Activated naive CD4-positive, alpha-beta T cell treated with anti-CD3 and anti-CD28 coated beads, Interleukin-2, amount 50 U/mL, for 24 hours (primary cell): Measurements from ENCODE around the gene RFWD3.

Experiments
- H3K27ac Mint-ChIP-seq: one replicate; pipeline ENCODE4 v1.8.0; 2021; ENCODE audit warnings: mild to moderate bottlenecking, mixed read lengths
- H3K27me3 Mint-ChIP-seq: one replicate; pipeline ENCODE4 v1.8.0; 2021; ENCODE audit warnings: mixed read lengths
- H3K36me3 Mint-ChIP-seq: one replicate; pipeline ENCODE4 v1.8.0; 2021; ENCODE audit warnings: mixed read lengths
- H3K4me1 Mint-ChIP-seq: one replicate; pipeline ENCODE4 v1.8.0; 2021; ENCODE audit warnings: mixed read lengths
- H3K4me3 Mint-ChIP-seq: one replicate; pipeline ENCODE4 v1.8.0; 2021; ENCODE audit warnings: mild to moderate bottlenecking, mixed read lengths
- H3K9me3 Mint-ChIP-seq: one replicate; pipeline ENCODE4 v1.8.0; 2021; ENCODE audit warnings: mixed read lengths

RFWD3 gene

GRCh38 chr16:74649839-74650504 lies 16.7 kb downstream of the RFWD3 start:
- no peaks in the 10 kb centered on the region for H3K9me3 Mint-ChIP-seq
- peaks cover 9% of the 10 kb centered on the region for H3K36me3 Mint-ChIP-seq
- no peak overlapping the region for H3K4me3 Mint-ChIP-seq
- H3K27ac Mint-ChIP-seq: no peak overlapping the region
- no peaks in the 10 kb centered on the region for H3K27me3 Mint-ChIP-seq
- peaks cover 25% of the 10 kb centered on the region for H3K4me1 Mint-ChIP-seq

GRCh38 chr16:74641969-74642368 lies 24.7 kb downstream of the RFWD3 start:
- H3K27me3 Mint-ChIP-seq: no peaks in the 10 kb centered on the region

GRCh38 chr16:74637742-74638453 lies 28.8 kb downstream of the RFWD3 start:
- H3K27me3 Mint-ChIP-seq: no peaks in the 10 kb centered on the region
- no peaks in the 10 kb centered on the region for H3K9me3 Mint-ChIP-seq
- peaks cover 5% of the 10 kb centered on the region for H3K36me3 Mint-ChIP-seq
- H3K4me3 Mint-ChIP-seq: no peak overlapping the region
- H3K27ac Mint-ChIP-seq: peak overlapping the region; percentile 74
- no peaks in the 10 kb centered on the region for H3K4me1 Mint-ChIP-seq

More at GRCh38 chr16:74641969-74642368, 24.7 kb downstream of the RFWD3 start:
- no peaks in the 10 kb centered on the region for H3K9me3 Mint-ChIP-seq
- H3K4me3 Mint-ChIP-seq: no peak overlapping the region
- H3K27ac Mint-ChIP-seq: no peak overlapping the region
- no peaks in the 10 kb centered on the region for H3K4me1 Mint-ChIP-seq
- peaks cover 11% of the 10 kb centered on the region for H3K36me3 Mint-ChIP-seq

- no peaks in the 10 kb centered on the region for H3K9me3 Mint-ChIP-seq
- no peak overlapping the region for H3K4me3 Mint-ChIP-seq
- H3K36me3 Mint-ChIP-seq: peaks cover 6% of the 10 kb centered on the region
- H3K27ac Mint-ChIP-seq: no peak overlapping the region
- no peaks in the 10 kb centered on the region for H3K27me3 Mint-ChIP-seq
- H3K4me1 Mint-ChIP-seq: no peaks in the 10 kb centered on the region
Observed at GRCh38 chr16:74635303-74635702, 31.4 kb downstream of the RFWD3 start.

GRCh38 chr16:74633686-74634085 lies 33.0 kb downstream of the RFWD3 start:
- no peak overlapping the region for H3K4me3 Mint-ChIP-seq
- peak overlapping the region; percentile 23 for H3K27ac Mint-ChIP-seq
- peaks cover 13% of the 10 kb centered on the region for H3K36me3 Mint-ChIP-seq
- no peaks in the 10 kb centered on the region for H3K9me3 Mint-ChIP-seq
- H3K27me3 Mint-ChIP-seq: no peaks in the 10 kb centered on the region
- H3K4me1 Mint-ChIP-seq: no peaks in the 10 kb centered on the region

GRCh38 chr16:74627506-74628220 lies 39.0 kb downstream of the RFWD3 start:
- no peaks in the 10 kb centered on the region for H3K27me3 Mint-ChIP-seq
- peaks cover 17% of the 10 kb centered on the region for H3K36me3 Mint-ChIP-seq
- H3K4me1 Mint-ChIP-seq: peaks cover 26% of the 10 kb centered on the region
- no peaks in the 10 kb centered on the region for H3K9me3 Mint-ChIP-seq
- H3K4me3 Mint-ChIP-seq: no peak overlapping the region
- H3K27ac Mint-ChIP-seq: peak overlapping the region; percentile 93

- Mint-ChIP-seq H3K4me3 (peak overlapping the region; percentile 9), H3K36me3 (peaks cover 22% of the 10 kb centered on the region), H3K27ac (peak overlapping the region; percentile 93), H3K4me1 (peaks cover 26% of the 10 kb centered on the region), H3K27me3 (no peaks in the 10 kb centered on the region), H3K9me3 (no peaks in the 10 kb centered on the region)
Observed at GRCh38 chr16:74626741-74627416, 39.8 kb downstream of the RFWD3 start.

- Mint-ChIP-seq H3K27me3 (no peaks in the 10 kb centered on the region), H3K27ac (peak overlapping the region; percentile 23), H3K4me3 (peak overlapping the region; percentile 9), H3K4me1 (peaks cover 26% of the 10 kb centered on the region), H3K36me3 (peaks cover 25% of the 10 kb centered on the region), H3K9me3 (no peaks in the 10 kb centered on the region)
Observed at GRCh38 chr16:74625500-74626350, 41.0 kb downstream of the RFWD3 start.

- H3K27ac Mint-ChIP-seq: no peak overlapping the region
- H3K36me3 Mint-ChIP-seq: peaks cover 19% of the 10 kb centered on the region
- no peak overlapping the region for H3K4me3 Mint-ChIP-seq
- no peaks in the 10 kb centered on the region for H3K9me3 Mint-ChIP-seq
- peaks cover 26% of the 10 kb centered on the region for H3K4me1 Mint-ChIP-seq
- no peaks in the 10 kb centered on the region for H3K27me3 Mint-ChIP-seq
Observed at GRCh38 chr16:74623839-74624235, 42.8 kb downstream of the RFWD3 start.

- no peak overlapping the region for H3K4me3 Mint-ChIP-seq
- H3K4me1 Mint-ChIP-seq: peaks cover 26% of the 10 kb centered on the region
- H3K36me3 Mint-ChIP-seq: peaks cover 19% of the 10 kb centered on the region
- no peaks in the 10 kb centered on the region for H3K9me3 Mint-ChIP-seq
- no peaks in the 10 kb centered on the region for H3K27me3 Mint-ChIP-seq
- no peak overlapping the region for H3K27ac Mint-ChIP-seq
Observed at GRCh38 chr16:74623214-74623838, 43.4 kb downstream of the RFWD3 start.

GRCh38 chr16:74622005-74622404 lies 44.7 kb downstream of the RFWD3 start:
- H3K4me3 Mint-ChIP-seq: no peak overlapping the region
- H3K9me3 Mint-ChIP-seq: no peaks in the 10 kb centered on the region
- H3K27ac Mint-ChIP-seq: no peak overlapping the region
- no peaks in the 10 kb centered on the region for H3K27me3 Mint-ChIP-seq
- H3K36me3 Mint-ChIP-seq: peaks cover 22% of the 10 kb centered on the region
- peaks cover 28% of the 10 kb centered on the region for H3K4me1 Mint-ChIP-seq

- Mint-ChIP-seq H3K4me3 (no peak overlapping the region), H3K27me3 (no peaks in the 10 kb centered on the region), H3K9me3 (no peaks in the 10 kb centered on the region), H3K36me3 (peaks cover 12% of the 10 kb centered on the region), H3K4me1 (peaks cover 15% of the 10 kb centered on the region), H3K27ac (peak overlapping the region; percentile 70)
Observed at GRCh38 chr16:74617206-74617788, 49.4 kb downstream of the RFWD3 start.

- Mint-ChIP-seq H3K36me3 (peaks cover 2% of the 10 kb centered on the region), H3K27me3 (no peaks in the 10 kb centered on the region), H3K4me3 (no peak overlapping the region), H3K27ac (no peak overlapping the region), H3K4me1 (peaks cover 28% of the 10 kb centered on the region), H3K9me3 (no peaks in the 10 kb centered on the region)
Observed at GRCh38 chr16:74611721-74612120, 55.0 kb downstream of the RFWD3 start.

GRCh38 chr16:74608944-74609343 lies 57.7 kb downstream of the RFWD3 start:
- peak overlapping the region; percentile 57 for H3K4me3 Mint-ChIP-seq

More at GRCh38 chr16:74608944-74609343, 57.7 kb downstream of the RFWD3 start:
- H3K9me3 Mint-ChIP-seq: no peaks in the 10 kb centered on the region
- H3K27ac Mint-ChIP-seq: peak overlapping the region; percentile 81
- peaks cover 2% of the 10 kb centered on the region for H3K36me3 Mint-ChIP-seq
- no peaks in the 10 kb centered on the region for H3K27me3 Mint-ChIP-seq
- H3K4me1 Mint-ChIP-seq: peaks cover 48% of the 10 kb centered on the region
